Ectodermal cell (in vitro differentiated cells): Measurements from ENCODE around the gene SPRR3. TPM values are rescaled to one million over a fixed set of nuclear protein-coding genes. Genes with fewer than 3 reads are reported as not detected.

Experiments
- H3K27ac ChIP-seq: 2 replicates; pipeline ENCODE4 v1.7.0; 2013; ENCODE audit warnings: mild to moderate bottlenecking, low read depth, low read length; ENCODE audit not compliant: insufficient read depth, poor library complexity, severe bottlenecking
- H3K27me3 ChIP-seq: 2 replicates; pipeline ENCODE4 v1.7.0; 2013; ENCODE audit warnings: mild to moderate bottlenecking, low read length; ENCODE audit not compliant: insufficient read depth, control insufficient read depth, poor library complexity, severe bottlenecking
- H3K36me3 ChIP-seq: one replicate; pipeline ENCODE4 v1.7.0; 2013; ENCODE audit warnings: low read length; ENCODE audit not compliant: control insufficient read depth, insufficient read depth
- H3K4me1 ChIP-seq: one replicate; pipeline ENCODE4 v1.7.0; 2013; ENCODE audit warnings: low read length; ENCODE audit not compliant: control insufficient read depth, insufficient read depth
- H3K4me3 ChIP-seq: 2 replicates; pipeline ENCODE4 v1.7.0; 2013; ENCODE audit warnings: low read depth, low read length, control low read depth; ENCODE audit not compliant: insufficient read depth
- H3K9me3 ChIP-seq: 2 replicates; pipeline ENCODE4 v1.7.0; 2013; ENCODE audit warnings: mild to moderate bottlenecking, low read length, moderate library complexity; ENCODE audit not compliant: control insufficient read depth
- WGBS, 2 experiments: methylation state at CpG; one replicate each; pipeline ENCODE4 v1.1.7; 2013; ENCODE audit warnings: missing lambda C conversion rate in 2 of 2; 5-methylcytosine and 5-hydroxymethylcytosine counted together
- polyA plus RNA-seq, 4 experiments: library from polyadenylated mRNA; stranded (reverse); fragments of 50-300 nt; gene quantifications; one replicate each; pipeline ENCODE4 v1.2.3, GENCODE V29; 2013

SPRR3 gene, protein sequence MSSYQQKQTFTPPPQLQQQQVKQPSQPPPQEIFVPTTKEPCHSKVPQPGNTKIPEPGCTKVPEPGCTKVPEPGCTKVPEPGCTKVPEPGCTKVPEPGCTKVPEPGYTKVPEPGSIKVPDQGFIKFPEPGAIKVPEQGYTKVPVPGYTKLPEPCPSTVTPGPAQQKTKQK
- polyA plus RNA-seq (2013, experiment 1 of 4), result not detected
- polyA plus RNA-seq (2013, experiment 2 of 4), result not detected
- polyA plus RNA-seq (2013, experiment 3 of 4), result not detected
- polyA plus RNA-seq (2013, experiment 4 of 4), result not detected

DNA sequence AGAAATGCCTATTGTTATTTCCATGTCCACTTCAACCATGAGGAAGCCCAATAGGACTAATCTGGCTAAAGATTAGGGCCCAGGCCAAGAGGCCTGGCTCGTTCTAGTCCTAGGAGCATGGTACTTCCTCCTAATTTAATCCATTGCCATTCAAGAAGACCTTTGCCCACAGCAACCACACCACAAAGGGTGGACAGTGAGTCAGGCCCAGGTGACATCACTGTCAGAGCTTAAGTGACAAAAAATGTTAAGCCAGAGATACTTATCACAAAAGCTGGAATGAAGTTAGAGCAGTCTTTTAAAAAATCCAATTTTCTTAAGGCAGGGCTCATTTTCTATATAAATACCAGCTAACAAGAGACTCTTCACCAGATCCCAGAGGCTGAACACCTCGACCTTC is at the start of gene SPRR3:
TSS of gene SPRR3 (plus strand) at position 368 of the 400 bp plus-strand sequence. CDS start 1,272 bp downstream, outside the sequence.
- whole genome bisulfite sequencing, 2 experiments, result 69 to 75% methylated on average over 2 of the region's 2 CpGs
- H3K36me3 ChIP-seq, result no peaks in the 10 kb centered on the region
- no peak within 1 kb of the TSS for H3K4me3 ChIP-seq
- H3K27ac ChIP-seq, result no peak within 1 kb of the TSS
- H3K27me3 ChIP-seq, result no peaks in the 10 kb centered on the region
- H3K4me1 ChIP-seq, result no peaks in the 10 kb centered on the region
- no peaks in the 10 kb centered on the region for H3K9me3 ChIP-seq

DNA sequence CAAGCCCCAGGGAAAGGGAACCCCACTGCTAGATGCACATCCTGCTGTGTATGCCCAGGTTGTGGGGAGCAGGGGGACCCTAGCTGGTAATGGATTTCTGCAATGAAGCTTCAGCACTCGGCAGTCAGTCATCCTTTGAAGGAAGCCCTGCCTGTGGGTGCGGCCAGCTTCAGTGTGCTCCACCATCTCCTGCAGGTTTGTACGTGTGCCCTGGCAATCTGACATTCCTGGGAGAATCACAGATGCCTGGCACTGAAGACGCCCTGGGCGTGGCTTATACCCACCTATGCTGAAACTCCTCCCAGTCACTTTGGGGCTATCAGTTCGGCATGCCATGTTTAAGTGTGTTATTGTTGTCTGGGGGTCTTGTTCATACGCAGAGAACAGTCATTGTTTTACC is 47.8 kb upstream of the SPRR3 start:
- Histone ChIP-seq H3K36me3 (no peaks in the 10 kb centered on the region), H3K27me3 (no peaks in the 10 kb centered on the region), H3K4me1 (no peaks in the 10 kb centered on the region), H3K4me3 (no peak overlapping the region), H3K9me3 (peaks cover 2% of the 10 kb centered on the region), H3K27ac (no peak overlapping the region)
- 75 to 79% methylated on average over 6 to 7 of the region's 7 CpGs for WGBS, 2 experiments

DNA sequence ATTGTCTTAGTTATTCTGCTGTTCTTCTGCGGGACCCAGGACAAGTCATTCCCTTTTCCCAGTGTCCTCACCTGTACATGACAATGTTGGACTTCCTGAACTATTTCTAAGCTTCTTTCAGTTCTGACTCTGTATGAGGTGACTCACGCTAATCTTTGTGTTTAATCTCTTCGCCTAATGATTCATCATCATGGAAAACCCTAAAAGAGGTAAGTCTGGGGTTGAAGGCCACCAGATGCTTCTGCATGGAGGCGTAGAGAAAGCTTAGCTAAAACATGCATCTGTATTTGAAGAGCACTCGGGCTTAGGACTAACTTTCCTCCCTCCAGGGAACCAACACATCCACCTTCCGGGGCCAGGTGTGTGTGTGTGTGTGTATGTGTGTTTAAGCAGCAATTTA is 47.1 kb upstream of the SPRR3 start:
- Histone ChIP-seq H3K9me3 (peaks cover 2% of the 10 kb centered on the region), H3K27ac (no peak overlapping the region), H3K27me3 (no peaks in the 10 kb centered on the region), H3K4me3 (no peak overlapping the region), H3K36me3 (no peaks in the 10 kb centered on the region), H3K4me1 (no peaks in the 10 kb centered on the region)
- WGBS, 2 experiments, result 80 to 82% methylated on average over 5 of the region's 6 CpGs

DNA sequence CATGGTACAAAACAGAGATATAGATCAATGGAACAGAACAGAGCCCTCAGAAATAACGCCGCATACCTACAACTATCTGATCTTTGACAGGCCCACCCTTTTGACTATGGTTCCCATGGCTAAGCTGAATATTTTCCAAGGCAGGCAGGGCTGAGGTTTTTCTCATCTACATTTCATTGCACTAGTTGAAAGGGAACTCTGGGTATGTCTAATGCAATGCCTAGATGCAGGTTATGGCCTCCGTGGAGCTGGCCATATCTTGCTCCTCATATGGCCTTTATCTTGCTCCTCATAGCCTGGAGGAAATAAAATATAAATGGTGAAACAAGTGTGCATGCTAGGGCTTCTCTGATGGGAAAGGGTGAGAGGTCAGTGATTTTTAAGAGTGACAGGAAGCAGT is 44.0 kb upstream of the SPRR3 start:
- no peak overlapping the region for H3K27ac ChIP-seq
- H3K27me3 ChIP-seq, result no peaks in the 10 kb centered on the region
- H3K9me3 ChIP-seq, result peaks cover under 1% of the 10 kb centered on the region
- H3K4me3 ChIP-seq, result no peak overlapping the region
- H3K36me3 ChIP-seq, result no peaks in the 10 kb centered on the region
- 76 to 84% methylated on average over 3 of the region's 3 CpGs for WGBS, 2 experiments
- no peaks in the 10 kb centered on the region for H3K4me1 ChIP-seq

DNA sequence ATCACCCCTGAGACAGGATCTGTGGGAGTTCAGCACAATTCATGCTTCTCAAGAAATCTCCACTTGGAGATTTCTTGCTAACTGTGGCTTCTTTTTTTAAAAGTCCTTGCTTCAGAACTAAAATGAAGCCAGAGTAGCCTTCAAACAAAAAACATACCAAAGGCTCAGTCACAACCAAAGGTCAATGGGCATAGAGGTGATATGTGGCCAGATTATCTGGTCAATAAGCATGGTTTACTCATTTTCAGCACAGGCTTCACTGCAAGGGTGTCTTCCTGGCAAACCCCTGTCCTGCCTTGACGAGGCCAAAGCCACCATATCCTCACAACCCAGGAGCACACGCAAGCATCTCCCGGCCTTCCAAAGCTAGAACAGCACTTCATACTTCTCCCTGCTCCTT is 42.3 kb upstream of the SPRR3 start:
- Histone ChIP-seq H3K9me3 (no peaks in the 10 kb centered on the region), H3K27me3 (no peaks in the 10 kb centered on the region), H3K27ac (no peak overlapping the region), H3K4me1 (no peaks in the 10 kb centered on the region), H3K4me3 (no peak overlapping the region), H3K36me3 (no peaks in the 10 kb centered on the region)
- 58 to 71% methylated on average over 1 of the region's 3 CpGs for WGBS, 2 experiments

DNA sequence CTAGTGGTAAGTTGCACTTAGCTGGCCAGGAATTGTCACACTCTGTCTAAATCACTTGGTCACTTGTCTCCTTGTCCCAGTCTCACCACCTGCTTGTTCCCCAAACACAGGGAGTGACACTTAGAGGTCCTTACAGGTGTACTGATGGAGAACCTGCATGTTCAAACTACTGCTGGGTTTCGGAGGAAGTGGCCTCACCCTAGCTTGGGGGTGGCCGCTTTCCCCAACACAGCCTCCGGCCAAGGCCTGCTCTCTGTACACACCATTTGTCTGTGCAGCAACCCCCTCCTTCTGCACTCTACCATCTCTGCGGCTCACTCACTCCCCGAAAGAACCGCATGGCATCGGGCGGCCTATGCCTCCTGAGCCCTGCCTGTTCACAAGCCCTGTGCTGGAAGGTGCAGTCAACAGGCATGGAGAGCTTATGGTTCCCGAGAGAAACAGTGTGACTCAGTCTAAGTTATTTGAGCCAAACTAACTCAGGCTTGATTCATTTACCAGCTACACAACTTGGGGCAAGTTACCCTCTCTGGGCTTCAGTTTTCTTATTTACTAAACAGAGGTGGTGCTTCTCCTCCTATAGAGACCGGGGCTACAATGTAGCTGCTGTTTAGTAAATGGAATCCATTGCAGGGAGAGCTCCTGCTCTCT is 41.6 kb upstream of the SPRR3 start:
- Histone ChIP-seq H3K4me3 (no peak overlapping the region), H3K27me3 (no peaks in the 10 kb centered on the region), H3K36me3 (no peaks in the 10 kb centered on the region), H3K27ac (no peak overlapping the region), H3K4me1 (no peaks in the 10 kb centered on the region), H3K9me3 (no peaks in the 10 kb centered on the region)
- WGBS, 2 experiments, result 91 to 92% methylated on average over 10 of the region's 10 CpGs

DNA sequence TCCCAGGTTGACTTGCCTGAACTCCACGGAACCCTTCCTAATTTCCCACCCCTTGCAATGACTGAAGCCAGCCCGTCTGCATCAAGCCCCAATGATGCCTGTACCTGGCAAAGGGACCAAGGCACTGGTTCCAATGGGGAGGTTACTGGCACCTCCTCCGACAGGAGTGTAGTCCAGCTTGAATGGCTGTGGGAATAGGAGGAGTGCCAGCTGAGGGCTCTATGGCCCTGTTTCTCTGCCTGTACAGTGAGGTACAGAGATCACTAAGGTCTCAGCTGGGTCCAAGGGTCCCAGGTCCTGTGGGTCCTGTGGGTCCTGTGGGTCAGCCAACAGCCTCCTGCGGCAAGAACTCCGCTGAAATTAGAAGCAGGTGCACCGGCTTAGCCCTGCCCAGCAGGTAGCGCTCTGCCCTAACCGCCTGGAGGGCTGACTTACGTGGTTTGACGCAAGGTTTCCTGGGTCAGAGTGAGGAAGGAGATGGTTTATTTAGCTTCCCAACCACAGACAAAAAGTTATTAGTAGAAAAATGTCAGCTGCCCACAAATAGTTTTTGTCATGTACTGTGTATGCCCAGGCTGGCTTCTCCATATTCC is 41.0 kb upstream of the SPRR3 start:
- no peaks in the 10 kb centered on the region for H3K27me3 ChIP-seq
- H3K4me3 ChIP-seq, result no peak overlapping the region
- H3K4me1 ChIP-seq, result no peaks in the 10 kb centered on the region
- no peaks in the 10 kb centered on the region for H3K36me3 ChIP-seq
- H3K27ac ChIP-seq, result no peak overlapping the region
- H3K9me3 ChIP-seq, result no peaks in the 10 kb centered on the region
- WGBS, 2 experiments, result 70 to 80% methylated on average over 10 of the region's 10 CpGs

DNA sequence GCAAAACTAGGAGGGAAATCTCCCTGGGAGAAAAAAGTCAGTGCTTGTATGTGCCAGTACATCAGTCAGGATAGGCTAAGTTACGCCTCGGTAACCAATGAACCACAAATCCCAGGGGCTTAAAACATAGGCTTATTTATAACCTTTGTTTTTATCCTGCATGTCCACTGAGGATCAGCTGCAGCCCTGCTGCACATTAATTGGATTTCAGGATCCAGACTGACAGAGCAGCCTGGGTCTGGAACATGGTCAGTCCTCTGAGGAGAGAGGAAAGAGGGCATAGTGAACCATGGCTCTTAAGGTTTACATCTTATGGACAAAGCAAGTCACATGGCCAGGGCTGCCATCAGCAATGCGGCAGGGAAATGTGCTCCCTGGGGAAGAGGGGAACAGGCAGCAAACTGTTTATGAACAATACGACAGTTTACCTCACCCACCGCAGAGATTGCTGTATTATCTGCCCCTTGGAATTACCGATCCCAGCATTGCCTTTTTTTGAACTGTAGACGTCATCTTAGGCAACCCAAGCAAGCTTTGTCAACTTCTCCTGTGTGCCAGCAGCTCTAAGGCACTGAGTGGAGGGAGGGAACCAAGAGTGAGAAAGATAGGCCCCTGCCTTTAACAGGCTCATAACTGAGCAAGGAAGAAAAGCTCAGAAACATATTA is 40.2 kb upstream of the SPRR3 start:
- H3K4me1 ChIP-seq, result no peaks in the 10 kb centered on the region
- H3K9me3 ChIP-seq, result no peaks in the 10 kb centered on the region
- no peaks in the 10 kb centered on the region for H3K36me3 ChIP-seq
- no peak overlapping the region for H3K27ac ChIP-seq
- no peaks in the 10 kb centered on the region for H3K27me3 ChIP-seq
- WGBS, 2 experiments, result 89 to 90% methylated on average over 7 of the region's 7 CpGs
- H3K4me3 ChIP-seq, result no peak overlapping the region

DNA sequence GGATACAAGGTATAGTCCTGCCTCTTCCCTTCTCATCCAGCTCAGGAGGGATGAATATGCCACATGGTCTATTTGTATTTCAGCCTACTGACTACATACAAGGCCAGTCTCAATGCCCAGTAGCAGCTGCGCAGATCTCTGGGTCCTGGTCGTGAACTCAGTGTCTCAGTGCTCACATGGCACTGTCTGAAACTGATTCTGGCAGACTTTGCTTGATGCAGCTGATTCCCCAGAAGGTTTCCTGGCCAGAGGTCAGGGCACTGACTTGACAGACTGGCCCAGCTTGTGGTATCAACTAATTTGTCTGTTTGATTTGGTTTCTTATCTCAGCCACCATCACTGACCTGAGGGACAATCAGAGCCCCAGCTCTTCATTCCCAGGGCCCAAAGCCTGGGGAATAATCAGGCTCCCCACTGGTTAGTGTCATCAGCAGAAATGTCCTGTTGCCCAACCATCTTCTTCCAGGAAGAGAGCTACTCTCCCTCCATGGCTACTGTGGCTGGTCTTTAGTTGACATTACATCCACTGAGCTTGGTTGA is 38.6 kb upstream of the SPRR3 start:
- Histone ChIP-seq H3K9me3 (no peaks in the 10 kb centered on the region), H3K4me1 (no peaks in the 10 kb centered on the region), H3K36me3 (no peaks in the 10 kb centered on the region), H3K4me3 (no peak overlapping the region), H3K27me3 (no peaks in the 10 kb centered on the region), H3K27ac (no peak overlapping the region)
- WGBS, 2 experiments, result 77 to 86% methylated on average over 2 of the region's 2 CpGs

DNA sequence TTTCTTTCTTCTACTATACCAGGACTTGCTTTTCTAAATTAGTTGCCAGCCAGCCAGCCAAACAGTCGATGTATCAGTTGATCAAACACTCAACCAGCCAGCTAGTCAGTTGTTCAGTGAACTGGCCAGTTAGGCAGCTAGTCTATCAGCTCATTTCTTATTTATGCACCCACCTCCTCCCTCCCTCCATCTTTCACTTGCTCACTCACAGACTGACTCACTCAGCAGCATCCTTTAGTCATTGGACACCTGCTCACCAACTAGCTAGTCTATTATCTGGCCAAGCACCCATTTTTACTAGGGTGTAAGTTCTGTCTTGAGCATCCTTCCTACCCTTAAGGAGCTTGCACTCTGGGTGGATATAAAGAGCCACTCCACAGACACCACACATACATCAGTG is 37.0 kb upstream of the SPRR3 start:
- H3K27ac ChIP-seq, result no peak overlapping the region
- H3K36me3 ChIP-seq, result no peaks in the 10 kb centered on the region
- H3K9me3 ChIP-seq, result no peaks in the 10 kb centered on the region
- H3K27me3 ChIP-seq, result no peaks in the 10 kb centered on the region
- no peak overlapping the region for H3K4me3 ChIP-seq
- H3K4me1 ChIP-seq, result no peaks in the 10 kb centered on the region
- 62 to 63% methylated on average over 1 of the region's 1 CpG for WGBS, 2 experiments
